ENCODE results near the gene NPHP4. TPM values are rescaled to one million over a fixed set of nuclear protein-coding genes. Genes with fewer than 3 reads are reported as not detected.

Gene NPHP4
- total RNA-seq, 2 donors from 2014 or later, result 11.4 to 32.2 TPM

DNA sequence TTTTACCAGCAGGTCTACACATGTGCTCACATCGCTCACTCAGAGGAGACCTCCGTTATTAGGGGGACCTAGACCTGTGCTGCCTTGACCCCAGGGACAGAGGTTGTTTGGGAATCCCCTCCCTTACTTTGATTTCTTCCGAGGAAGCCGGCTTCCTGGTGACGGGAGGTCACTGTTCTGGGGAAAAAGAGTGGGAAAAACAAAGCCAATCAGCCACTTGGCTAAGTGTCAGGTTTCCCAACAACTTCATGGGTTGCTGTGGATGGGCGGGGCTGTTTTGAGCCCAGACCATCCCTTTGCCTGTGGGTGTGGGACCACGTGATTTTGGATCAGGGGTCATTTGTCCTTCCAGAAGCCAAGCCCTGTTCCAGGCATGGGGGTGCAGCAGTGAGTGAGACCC, 46.4 kb upstream of the NPHP4 start:
- DNase-seq (ENCODE audit: low spot score), result no peak
- Histone ChIP-seq H3K36me3 (no peaks in the 10 kb centered on the region), H3K4me3 (no peak overlapping the region), H3K27me3 (replicated peaks; ENCODE audit: insufficient read depth) (peaks cover 5% of the 10 kb centered on the region), H3K27ac (no peak overlapping the region), H3K4me1 (replicated peaks) (no peaks in the 10 kb centered on the region), H3K9me3 (no peaks in the 10 kb centered on the region)
- WGBS, result 82% methylated on average over 7 of the region's 7 CpGs
- TF ChIP-seq, protein P1, sequence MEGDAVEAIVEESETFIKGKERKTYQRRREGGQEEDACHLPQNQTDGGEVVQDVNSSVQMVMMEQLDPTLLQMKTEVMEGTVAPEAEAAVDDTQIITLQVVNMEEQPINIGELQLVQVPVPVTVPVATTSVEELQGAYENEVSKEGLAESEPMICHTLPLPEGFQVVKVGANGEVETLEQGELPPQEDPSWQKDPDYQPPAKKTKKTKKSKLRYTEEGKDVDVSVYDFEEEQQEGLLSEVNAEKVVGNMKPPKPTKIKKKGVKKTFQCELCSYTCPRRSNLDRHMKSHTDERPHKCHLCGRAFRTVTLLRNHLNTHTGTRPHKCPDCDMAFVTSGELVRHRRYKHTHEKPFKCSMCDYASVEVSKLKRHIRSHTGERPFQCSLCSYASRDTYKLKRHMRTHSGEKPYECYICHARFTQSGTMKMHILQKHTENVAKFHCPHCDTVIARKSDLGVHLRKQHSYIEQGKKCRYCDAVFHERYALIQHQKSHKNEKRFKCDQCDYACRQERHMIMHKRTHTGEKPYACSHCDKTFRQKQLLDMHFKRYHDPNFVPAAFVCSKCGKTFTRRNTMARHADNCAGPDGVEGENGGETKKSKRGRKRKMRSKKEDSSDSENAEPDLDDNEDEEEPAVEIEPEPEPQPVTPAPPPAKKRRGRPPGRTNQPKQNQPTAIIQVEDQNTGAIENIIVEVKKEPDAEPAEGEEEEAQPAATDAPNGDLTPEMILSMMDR (IDR thresholded peaks at IDR 0.05), result no peak
- no peak for TF ChIP-seq POLR2A (IDR thresholded peaks at IDR 0.05)
- TF ChIP-seq POLR2AphosphoS5 (IDR thresholded peaks at IDR 0.05), result no peak
- intact Hi-C loops (cut with DNase I), result no loop called here

DNA sequence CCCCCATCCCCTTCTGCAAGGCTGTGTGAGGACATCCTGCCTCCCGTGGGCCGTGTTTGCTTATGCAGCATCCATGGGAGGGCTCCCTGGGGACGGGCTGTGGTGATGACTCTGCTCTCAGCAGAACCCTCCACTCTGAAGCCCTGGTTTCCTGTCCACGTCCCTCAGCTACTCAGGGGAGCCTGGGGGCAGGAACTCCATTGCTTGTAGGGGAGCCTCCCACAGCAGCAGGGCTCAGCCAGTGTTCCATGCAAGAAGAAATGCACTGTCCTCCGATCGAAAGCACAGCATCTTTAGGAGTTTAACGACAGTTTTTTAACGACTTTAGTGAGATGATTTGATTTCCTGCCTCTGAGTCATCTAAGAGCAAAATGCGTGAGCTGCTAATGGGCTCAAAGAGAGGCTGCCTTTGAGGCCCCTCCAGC, 45.1 kb upstream of the NPHP4 start:
- intact Hi-C loops (cut with DNase I), result no loop called here
- Histone ChIP-seq H3K4me3 (no peak overlapping the region), H3K9me3 (no peaks in the 10 kb centered on the region), H3K36me3 (no peaks in the 10 kb centered on the region), H3K27ac (no peak overlapping the region), H3K27me3 (replicated peaks; ENCODE audit: insufficient read depth) (peaks cover 5% of the 10 kb centered on the region), H3K4me1 (replicated peaks) (no peaks in the 10 kb centered on the region)
- DNase-seq (ENCODE audit: low spot score), result no peak
- TF ChIP-seq, protein P1 (IDR thresholded peaks at IDR 0.05), result no peak
- TF ChIP-seq POLR2A (IDR thresholded peaks at IDR 0.05), result no peak
- no peak for TF ChIP-seq POLR2AphosphoS5 (IDR thresholded peaks at IDR 0.05)
- WGBS, result 29% methylated on average over 9 of the region's 9 CpGs

DNA sequence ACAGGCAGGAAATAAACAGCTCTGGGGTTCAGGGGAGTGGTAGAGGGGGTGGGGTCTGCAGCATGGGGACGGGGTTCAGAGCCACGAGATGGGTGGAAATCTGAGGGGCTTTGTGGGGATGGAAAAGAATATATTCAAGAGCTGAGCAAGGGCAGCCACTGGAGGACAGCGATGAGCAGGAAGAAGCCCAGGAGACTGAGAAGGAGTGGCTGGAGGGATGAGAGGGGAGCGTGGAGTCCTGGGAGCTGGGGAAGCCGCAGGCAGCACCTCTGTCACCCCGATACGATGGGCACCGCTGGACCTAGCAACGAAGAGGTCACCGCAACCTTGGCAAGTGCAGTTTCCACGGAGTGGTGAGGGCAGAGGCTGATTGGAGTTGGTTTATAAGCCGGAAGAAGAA, 43.5 kb upstream of the NPHP4 start:
- WGBS, result 75% methylated on average over 12 of the region's 12 CpGs
- peaks cover 5% of the 10 kb centered on the region for H3K27me3 ChIP-seq (replicated peaks; ENCODE audit: insufficient read depth)

DNA sequence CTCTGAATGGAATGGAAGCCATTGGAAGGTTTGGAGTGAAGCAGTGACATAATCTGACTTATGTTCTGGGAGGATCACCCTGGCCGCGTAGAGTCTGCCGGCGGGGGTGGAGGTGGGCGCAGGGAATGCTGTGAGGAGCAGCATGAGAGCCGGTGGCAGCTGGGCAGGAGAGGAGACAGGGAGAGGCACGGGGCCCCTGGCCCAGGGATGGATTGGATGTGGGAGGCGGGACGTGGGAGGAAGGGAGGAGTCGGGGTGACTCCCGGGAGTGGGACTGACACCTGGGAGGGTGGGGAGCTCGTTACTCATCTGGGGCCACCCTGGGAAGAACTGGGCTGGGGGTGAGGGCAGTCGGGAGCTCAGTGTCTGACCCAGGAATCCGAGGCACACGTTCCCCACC, 43.1 kb upstream of the NPHP4 start:
- H3K27me3 ChIP-seq (replicated peaks; ENCODE audit: insufficient read depth), result peaks cover 5% of the 10 kb centered on the region
- no peaks in the 10 kb centered on the region for H3K36me3 ChIP-seq
- intact Hi-C loops (cut with DNase I), result no loop called here
- H3K27ac ChIP-seq, result no peak overlapping the region
- TF ChIP-seq, protein P1 (IDR thresholded peaks at IDR 0.05), result no peak
- no peak for TF ChIP-seq POLR2A (IDR thresholded peaks at IDR 0.05)
- TF ChIP-seq POLR2AphosphoS5 (IDR thresholded peaks at IDR 0.05), result no peak
- H3K4me3 ChIP-seq, result no peak overlapping the region
- no peaks in the 10 kb centered on the region for H3K9me3 ChIP-seq
- DNase-seq (ENCODE audit: low spot score), result no peak
- WGBS, result 70% methylated on average over 15 of the region's 15 CpGs
- H3K4me1 ChIP-seq (replicated peaks), result no peaks in the 10 kb centered on the region

More for the DNA sequence above, 43.5 kb upstream of the NPHP4 start:
- H3K4me3 ChIP-seq, result no peak overlapping the region
- intact Hi-C loops (cut with DNase I), result no loop called here
- H3K9me3 ChIP-seq, result no peaks in the 10 kb centered on the region
- TF ChIP-seq, protein P1 (IDR thresholded peaks at IDR 0.05), result no peak
- TF ChIP-seq POLR2A (IDR thresholded peaks at IDR 0.05) (no peak), POLR2AphosphoS5 (IDR thresholded peaks at IDR 0.05) (no peak)
- no peak for DNase-seq (ENCODE audit: low spot score)
- H3K4me1 ChIP-seq (replicated peaks), result no peaks in the 10 kb centered on the region
- H3K27ac ChIP-seq, result no peak overlapping the region
- no peaks in the 10 kb centered on the region for H3K36me3 ChIP-seq

DNA sequence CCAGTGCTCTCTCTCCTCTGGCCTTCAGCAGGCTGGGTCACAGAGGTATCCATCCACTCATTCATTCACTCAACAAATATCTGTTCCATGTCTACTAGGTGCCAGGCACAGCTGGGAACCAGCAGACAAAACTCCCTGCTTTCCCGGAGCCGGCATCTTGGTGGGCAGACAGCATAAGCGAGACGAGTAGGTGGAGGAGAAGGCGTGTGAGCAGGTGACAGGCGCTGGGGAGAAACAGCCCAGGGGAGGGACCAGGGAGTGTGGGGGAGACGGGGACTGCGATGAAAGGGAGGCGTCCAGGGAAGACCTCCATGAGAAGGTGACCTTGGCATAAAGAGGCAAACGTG, 42.5 kb upstream of the NPHP4 start:
- no peak overlapping the region for H3K4me3 ChIP-seq
- no peak for TF ChIP-seq POLR2AphosphoS5 (IDR thresholded peaks at IDR 0.05)
- no peak for TF ChIP-seq POLR2A (IDR thresholded peaks at IDR 0.05)
- TF ChIP-seq, protein P1 (IDR thresholded peaks at IDR 0.05), result no peak
- no peak overlapping the region for H3K27ac ChIP-seq
- no peaks in the 10 kb centered on the region for H3K9me3 ChIP-seq
- H3K4me1 ChIP-seq (replicated peaks), result no peaks in the 10 kb centered on the region
- 65% methylated on average over 10 of the region's 10 CpGs for WGBS
- DNase-seq (ENCODE audit: low spot score), result no peak
- H3K36me3 ChIP-seq, result no peaks in the 10 kb centered on the region
- intact Hi-C loops (cut with DNase I), result no loop called here
- peaks cover 5% of the 10 kb centered on the region for H3K27me3 ChIP-seq (replicated peaks; ENCODE audit: insufficient read depth)
